ENCODE measurements around the gene LORICRIN.
A peak's percentile ranks its signal among the peaks of the same experiment; 100 is the strongest.

LORICRIN gene

GRCh38 chr1:153293851-153294250 is 34.4 kb downstream of the LORICRIN start:
- Mint-ChIP-seq H3K27ac (no peak overlapping the region), H3K9me3 (no peaks in the 10 kb centered on the region), H3K36me3 (ENCODE audit: low read depth) (no peaks in the 10 kb centered on the region), H3K27me3 (peaks cover 29% of the 10 kb centered on the region), H3K4me3 (no peak overlapping the region), H3K4me1 (ENCODE audit: low read depth) (peaks cover 14% of the 10 kb centered on the region)
- intact Hi-C loops (cut with micrococcal nuclease), result no loop called here

DNA sequence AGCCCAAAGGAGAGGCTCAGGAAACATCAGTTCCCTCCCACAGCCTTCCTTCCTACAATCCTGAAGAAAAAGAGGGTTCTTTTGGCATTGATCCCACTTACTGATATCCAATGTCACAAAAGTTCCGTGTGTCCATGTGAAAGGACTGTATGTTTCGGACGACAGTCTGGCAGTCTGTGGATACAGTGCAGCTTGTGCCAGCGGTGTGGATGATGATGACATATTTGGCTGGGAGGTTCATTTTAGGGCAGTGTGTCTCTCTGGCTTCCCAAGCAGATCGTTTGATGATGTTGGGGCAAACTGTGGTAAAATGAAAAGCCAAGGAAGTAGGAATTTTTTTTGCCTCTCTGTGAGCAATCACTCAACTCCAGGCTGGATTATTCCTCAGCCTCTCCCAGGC is 42.8 kb downstream of the LORICRIN start:
- Mint-ChIP-seq H3K9me3 (no peaks in the 10 kb centered on the region), H3K27ac (no peak overlapping the region), H3K4me3 (no peak overlapping the region), H3K36me3 (ENCODE audit: low read depth) (no peaks in the 10 kb centered on the region), H3K4me1 (ENCODE audit: low read depth) (peaks cover 11% of the 10 kb centered on the region), H3K27me3 (peaks cover 13% of the 10 kb centered on the region)
- intact Hi-C loops (cut with micrococcal nuclease), result no loop called here

DNA sequence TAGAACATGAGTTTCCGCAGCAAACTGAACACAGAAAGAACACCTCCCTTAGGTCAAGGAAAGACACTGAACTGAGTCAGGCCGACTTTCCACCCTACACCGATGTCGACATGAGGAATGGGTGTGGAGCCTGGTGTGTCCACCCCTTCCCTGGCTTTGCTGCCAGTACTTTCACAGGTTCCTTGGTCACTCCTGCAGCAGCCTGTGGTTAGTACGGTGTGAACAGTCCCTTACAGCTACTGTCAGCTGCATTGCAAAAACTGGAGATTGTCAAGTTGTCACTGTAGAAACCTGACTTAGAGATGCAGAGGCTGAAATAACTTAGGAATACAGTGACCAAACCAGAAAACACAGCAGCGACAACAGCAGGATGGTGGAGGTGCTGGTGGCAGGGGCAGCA is 46.2 kb downstream of the LORICRIN start:
- H3K4me3 Mint-ChIP-seq, result no peak overlapping the region
- H3K36me3 Mint-ChIP-seq (ENCODE audit: low read depth), result no peaks in the 10 kb centered on the region
- H3K9me3 Mint-ChIP-seq, result no peaks in the 10 kb centered on the region
- intact Hi-C loops (cut with micrococcal nuclease), result no loop called here
- H3K27me3 Mint-ChIP-seq, result peaks cover 15% of the 10 kb centered on the region
- H3K4me1 Mint-ChIP-seq (ENCODE audit: low read depth), result peaks cover 15% of the 10 kb centered on the region
- no peak overlapping the region for H3K27ac Mint-ChIP-seq

DNA sequence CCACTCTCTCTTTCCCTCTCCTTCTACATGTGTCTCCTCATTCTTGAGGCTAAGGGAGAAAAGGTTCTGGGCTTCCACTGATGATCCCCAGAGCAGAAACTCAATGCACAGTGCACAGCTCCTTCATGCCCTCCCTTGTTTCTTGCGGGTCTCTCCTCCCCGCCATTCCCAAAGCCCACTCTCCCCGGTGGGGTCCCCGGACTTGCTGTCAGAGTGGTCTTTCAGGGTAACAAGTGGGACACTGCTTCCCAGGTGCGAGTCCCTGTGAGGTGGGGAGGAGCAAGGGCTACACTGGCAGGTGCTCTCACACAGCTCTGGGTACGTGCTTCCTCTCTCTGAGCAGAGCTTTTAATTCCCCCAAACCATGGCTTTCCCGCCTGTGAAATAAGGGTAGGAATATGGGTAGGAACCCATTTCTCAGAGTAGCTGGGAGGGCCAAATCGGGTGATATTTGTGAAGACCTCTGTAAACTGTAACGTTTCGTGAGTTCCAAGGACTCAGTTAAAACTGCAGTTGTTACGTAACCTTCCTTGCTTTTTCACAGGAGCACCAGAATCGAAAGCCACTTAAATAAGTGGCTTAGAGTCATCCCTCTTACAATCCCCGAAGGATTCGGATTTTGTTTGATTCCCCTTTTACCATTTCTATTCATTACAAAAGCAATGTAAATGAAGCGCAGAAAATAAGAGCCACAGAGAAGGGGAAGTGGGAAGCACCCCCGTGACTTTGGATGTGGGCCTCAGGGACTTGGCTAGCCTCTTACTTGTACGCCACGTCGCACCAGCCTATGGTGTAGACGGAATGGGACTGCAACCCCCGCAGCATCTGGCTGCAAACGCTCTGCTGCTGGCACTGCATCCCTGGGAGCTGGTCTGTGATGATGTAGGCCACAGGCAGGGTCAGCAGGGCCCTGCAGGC is 47.1 kb downstream of the LORICRIN start:
- H3K9me3 Mint-ChIP-seq, result no peaks in the 10 kb centered on the region
- intact Hi-C loops (cut with micrococcal nuclease), result no loop called here
- no peaks in the 10 kb centered on the region for H3K36me3 Mint-ChIP-seq (ENCODE audit: low read depth)
- H3K4me1 Mint-ChIP-seq (ENCODE audit: low read depth), result peaks cover 15% of the 10 kb centered on the region
- peaks cover 15% of the 10 kb centered on the region for H3K27me3 Mint-ChIP-seq
- peak overlapping the region; percentile 31 for H3K27ac Mint-ChIP-seq
- no peak overlapping the region for H3K4me3 Mint-ChIP-seq

GRCh38 chr1:153307221-153307600 is 47.7 kb downstream of the LORICRIN start:
- Mint-ChIP-seq H3K9me3 (no peaks in the 10 kb centered on the region), H3K4me1 (ENCODE audit: low read depth) (peaks cover 15% of the 10 kb centered on the region), H3K36me3 (ENCODE audit: low read depth) (no peaks in the 10 kb centered on the region), H3K27me3 (peaks cover 15% of the 10 kb centered on the region), H3K4me3 (no peak overlapping the region), H3K27ac (peak overlapping the region; percentile 31)
- intact Hi-C loops (cut with micrococcal nuclease), result no loop called here

DNA sequence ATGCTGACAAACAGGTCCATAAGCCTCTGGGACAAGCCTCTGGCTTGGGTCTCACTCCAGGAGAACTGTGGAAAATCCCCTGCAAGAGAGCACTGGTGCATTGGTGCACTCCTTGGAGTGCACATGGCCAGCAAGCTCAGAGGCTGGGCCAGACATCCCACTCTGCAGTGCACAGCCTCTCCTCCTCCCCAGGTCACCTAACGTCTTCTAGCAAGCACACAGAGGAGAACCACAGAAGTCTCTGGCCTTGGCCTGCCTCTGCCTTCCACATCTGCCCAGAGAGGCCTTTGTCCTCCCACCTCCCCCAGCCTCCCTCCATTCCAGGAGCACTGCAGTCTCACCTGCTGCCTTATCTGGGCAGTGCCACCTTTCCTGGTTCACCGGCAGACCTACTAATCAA is 49.1 kb downstream of the LORICRIN start:
- intact Hi-C loops (cut with micrococcal nuclease), result no loop called here
- Mint-ChIP-seq H3K36me3 (ENCODE audit: low read depth) (no peaks in the 10 kb centered on the region), H3K27ac (no peak overlapping the region), H3K9me3 (no peaks in the 10 kb centered on the region), H3K27me3 (peaks cover 19% of the 10 kb centered on the region), H3K4me1 (ENCODE audit: low read depth) (peaks cover 15% of the 10 kb centered on the region), H3K4me3 (no peak overlapping the region)

DNA sequence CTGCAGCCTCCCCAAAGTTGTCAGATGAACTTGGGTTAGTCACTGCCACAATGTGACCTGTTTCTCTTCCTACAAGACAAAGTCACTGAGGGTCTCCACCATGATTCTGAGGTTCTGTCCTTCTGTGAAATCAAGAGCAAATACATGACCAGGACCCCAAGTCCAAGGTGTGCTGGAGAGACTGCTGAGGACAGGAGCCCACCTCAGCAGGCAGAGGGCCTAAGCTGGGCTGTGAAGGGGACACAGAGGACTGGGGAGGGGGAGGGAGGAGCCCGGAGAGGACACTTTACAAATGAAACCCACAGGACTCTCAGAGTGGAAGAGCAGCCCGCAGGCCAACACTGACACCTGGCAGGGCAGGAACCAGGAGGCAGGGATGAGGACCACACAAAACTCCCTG is 50.0 kb downstream of the LORICRIN start:
- peaks cover 16% of the 10 kb centered on the region for H3K27me3 Mint-ChIP-seq
- intact Hi-C loops (cut with micrococcal nuclease), result no loop called here
- H3K9me3 Mint-ChIP-seq, result no peaks in the 10 kb centered on the region
- no peaks in the 10 kb centered on the region for H3K36me3 Mint-ChIP-seq (ENCODE audit: low read depth)
- H3K4me1 Mint-ChIP-seq (ENCODE audit: low read depth), result peaks cover 15% of the 10 kb centered on the region
- H3K27ac Mint-ChIP-seq, result no peak overlapping the region
- H3K4me3 Mint-ChIP-seq, result no peak overlapping the region

GRCh38 chr1:153310526-153310925 is 51.0 kb downstream of the LORICRIN start:
- intact Hi-C loops (cut with micrococcal nuclease), result no loop called here
- H3K36me3 Mint-ChIP-seq (ENCODE audit: low read depth), result no peaks in the 10 kb centered on the region
- H3K27ac Mint-ChIP-seq, result no peak overlapping the region
- H3K27me3 Mint-ChIP-seq, result peaks cover 13% of the 10 kb centered on the region
- peaks cover 15% of the 10 kb centered on the region for H3K4me1 Mint-ChIP-seq (ENCODE audit: low read depth)
- no peaks in the 10 kb centered on the region for H3K9me3 Mint-ChIP-seq
- no peak overlapping the region for H3K4me3 Mint-ChIP-seq
